Activated CD8-positive, alpha-beta memory T cell treated with anti-CD3 and anti-CD28 coated beads for 48 hours (primary cell): Measurements from ENCODE around the gene BABAM2.

ENCODE experiments used
- DNase-seq, 3 experiments: peaks; one replicate each; pipeline ENCODE4 v3.0.0-alpha.2; 2020; ENCODE audit warnings: low read depth in 2 of 3, low spot score in 2 of 3

Gene BABAM2

DNA sequence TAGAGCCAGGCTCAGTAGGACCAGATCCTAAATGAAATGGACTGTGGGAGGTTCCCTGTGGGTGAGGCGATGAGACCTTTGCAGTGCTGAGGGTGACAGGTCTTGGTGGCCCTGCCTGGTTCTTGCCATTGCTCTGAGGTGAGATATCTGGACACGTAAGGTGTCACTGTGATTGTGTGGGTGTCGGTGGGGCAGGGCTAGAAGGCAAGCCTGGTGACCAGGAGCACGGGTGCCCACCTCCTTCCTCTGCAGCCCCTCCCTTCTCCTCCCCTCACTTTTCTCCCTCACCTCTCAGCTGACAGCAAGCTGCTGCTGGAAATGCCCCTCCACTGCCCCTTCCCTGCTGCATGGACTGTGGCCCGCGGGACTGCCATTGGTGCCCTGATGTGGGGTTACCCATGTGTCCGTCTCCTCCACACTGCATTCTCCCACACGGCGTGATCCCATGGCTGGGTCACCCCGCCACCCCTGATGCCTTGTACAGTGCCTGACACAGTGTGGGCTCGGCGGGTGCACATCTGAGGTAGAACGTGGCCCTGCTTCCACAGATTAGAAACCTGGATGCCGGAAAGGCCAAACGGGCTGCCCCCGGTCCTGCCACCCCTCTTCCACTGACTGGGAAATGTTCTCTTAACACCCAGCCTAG, 446.6 kb downstream of the BABAM2 start:
- DNase-seq, result no peak

DNA sequence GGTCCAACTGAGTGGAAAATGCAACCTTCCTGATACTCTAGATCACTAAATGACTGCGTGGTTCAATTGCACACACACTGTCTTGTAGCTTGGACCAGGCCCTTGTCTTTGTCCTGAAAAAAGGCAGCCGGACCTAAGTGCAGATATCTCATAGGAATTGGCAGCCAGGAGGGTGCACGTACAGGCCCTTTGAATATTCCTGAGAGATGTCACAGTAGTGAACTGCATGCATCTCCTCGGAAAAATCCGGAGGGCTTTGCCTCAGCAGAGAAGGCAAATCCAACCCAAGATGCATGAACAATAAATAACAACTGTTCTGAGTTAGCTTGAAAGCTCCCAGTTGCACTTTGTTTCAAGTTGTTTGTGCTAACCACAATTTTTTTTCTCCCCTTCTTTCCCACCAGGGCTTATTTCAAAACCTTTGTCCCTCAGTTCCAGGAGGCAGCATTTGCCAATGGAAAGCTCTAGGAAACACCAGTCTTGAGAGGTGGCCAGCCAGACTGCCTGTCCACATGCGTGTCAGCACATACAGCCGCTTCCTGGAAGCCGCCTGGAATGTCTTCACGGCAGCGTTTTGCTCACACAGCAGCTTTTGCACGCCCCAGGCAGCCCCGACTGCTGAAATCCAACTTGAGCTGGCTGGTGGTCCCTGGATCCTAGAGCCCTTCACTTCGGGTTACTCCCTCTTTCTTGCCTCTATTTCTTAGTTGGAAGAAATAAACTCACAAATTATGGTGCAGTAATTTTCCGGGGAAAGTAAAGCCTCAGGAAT, 447.7 kb downstream of the BABAM2 start:
- no peak for DNase-seq

DNA sequence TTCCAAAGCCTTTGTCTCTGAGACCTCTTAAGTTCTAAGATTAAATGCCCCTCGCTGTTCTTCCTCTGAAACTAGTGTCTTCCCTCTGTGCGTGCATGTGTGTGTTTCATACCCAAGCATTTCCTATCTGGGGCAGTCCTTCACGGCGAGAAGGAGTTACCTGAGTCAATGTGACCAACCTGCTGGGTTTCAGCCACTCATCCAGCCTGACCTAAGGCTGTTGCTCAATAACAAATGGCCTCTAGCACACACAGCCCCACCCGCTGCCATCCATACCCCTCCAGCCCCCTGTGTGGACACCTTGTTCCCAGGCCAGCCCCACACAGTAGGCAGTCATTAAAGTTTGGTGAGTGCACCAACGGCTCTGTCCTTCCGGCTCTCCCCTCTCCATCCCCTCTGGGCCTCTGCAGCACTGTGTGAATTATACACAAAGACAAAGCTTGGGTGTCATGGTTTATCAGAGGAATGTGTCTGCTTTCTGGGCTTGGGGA, 448.3 kb downstream of the BABAM2 start:
- no peak for DNase-seq

DNA sequence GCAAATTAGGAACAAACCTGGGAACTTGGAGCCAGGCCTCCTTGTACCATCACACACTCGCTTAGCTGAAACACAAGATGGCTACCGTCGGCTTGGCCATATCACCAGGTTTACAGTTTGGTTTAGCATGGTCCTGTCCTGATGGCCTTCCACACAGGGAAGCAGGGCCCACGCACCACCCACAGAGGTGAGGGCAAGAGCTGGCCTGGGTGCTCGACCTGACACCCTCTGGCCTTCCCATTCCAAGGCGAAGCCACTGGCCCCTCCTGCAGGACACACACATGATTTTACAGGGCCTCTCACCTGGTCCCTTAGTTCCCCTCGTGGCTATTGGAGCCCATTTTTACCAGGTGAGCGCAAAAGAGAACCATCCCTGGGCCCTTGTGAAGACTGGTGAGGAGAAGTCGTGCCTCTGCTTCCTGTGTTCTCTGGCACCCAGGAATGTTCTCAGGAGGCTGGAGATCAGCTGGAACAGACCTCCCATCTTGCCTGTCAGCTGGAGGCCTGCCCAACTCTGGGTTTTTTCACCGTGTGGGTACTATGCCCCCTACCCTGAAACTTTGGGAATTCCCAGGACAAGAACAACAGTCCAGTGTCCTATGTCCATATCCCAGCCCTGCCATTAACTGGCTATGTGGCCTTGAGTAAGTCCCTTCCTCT, 449.1 kb downstream of the BABAM2 start:
- no peak for DNase-seq

DNA sequence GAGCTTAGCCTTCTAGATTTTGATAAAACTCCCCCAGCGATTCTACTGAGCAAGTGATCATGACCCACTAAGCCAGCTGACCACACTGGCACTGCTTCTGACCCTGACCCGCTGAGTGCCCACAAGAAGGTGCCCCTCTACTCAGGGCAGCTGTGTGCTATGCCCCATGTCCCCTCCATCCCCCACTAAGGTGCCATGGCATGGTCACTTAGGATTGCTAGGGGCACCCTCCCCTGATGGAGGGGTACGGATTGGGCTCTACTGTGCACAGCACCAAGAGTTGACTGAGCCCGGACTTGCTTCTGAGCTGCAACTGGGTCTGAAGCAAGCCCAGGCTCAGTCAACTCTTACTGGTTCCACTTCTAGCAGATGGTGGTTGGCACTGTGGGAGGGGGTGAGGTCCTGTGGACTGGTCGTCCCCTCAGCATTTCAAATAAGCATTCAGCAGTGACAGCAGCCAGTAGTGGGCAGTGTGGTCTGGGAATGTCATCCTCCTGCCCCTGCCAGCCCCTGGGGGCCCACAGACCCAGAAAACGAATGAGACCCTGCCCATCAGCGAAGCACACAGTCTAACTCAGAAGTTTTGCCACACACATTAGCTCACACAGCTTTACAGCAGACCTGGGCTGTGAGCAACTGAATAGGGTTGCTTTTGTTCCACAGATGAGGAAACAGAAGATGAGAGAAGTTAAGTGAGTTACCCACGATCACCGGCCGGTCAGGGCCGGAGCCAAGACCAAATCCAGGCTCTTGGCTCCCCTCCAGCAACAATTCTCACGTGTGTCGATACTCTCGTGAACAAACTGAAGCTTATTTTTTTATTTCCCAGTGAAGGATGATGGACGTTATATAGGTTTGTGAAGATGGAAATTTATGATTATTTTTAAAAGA, 450.0 kb downstream of the BABAM2 start:
- no peak for DNase-seq

DNA sequence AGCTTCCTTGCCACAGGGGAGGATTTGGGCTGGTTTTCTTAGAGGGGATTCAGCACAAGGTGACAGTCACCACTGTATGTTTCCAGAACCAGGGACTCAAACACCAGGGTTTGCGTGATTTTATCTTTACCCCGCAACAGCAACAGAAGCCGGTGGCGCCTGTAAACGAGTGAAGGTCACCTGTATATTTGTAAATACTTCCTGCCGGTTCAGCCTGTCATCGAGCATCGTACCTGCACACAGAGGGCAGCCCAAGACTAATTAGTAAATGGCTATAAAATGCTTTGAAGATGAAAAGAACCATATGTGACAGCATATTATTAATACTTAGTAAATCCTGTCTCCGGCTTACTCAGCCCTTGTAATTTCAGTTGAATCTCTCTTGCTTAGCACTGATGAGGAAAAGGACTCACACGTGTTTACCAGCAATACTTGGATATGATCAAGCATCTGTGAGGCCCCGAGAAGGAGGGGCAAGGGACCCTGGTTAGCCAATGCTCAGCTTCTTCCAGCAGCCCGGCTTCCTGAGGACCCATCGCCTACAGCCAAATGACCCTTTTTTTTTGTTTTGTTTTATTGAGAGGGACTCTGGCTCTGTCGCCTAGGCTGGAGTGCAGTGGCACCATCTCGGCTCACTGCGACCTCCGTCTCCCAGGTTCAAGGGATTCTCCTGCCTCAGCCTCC, 450.8 kb downstream of the BABAM2 start:
- DNase-seq, result no peak

DNA sequence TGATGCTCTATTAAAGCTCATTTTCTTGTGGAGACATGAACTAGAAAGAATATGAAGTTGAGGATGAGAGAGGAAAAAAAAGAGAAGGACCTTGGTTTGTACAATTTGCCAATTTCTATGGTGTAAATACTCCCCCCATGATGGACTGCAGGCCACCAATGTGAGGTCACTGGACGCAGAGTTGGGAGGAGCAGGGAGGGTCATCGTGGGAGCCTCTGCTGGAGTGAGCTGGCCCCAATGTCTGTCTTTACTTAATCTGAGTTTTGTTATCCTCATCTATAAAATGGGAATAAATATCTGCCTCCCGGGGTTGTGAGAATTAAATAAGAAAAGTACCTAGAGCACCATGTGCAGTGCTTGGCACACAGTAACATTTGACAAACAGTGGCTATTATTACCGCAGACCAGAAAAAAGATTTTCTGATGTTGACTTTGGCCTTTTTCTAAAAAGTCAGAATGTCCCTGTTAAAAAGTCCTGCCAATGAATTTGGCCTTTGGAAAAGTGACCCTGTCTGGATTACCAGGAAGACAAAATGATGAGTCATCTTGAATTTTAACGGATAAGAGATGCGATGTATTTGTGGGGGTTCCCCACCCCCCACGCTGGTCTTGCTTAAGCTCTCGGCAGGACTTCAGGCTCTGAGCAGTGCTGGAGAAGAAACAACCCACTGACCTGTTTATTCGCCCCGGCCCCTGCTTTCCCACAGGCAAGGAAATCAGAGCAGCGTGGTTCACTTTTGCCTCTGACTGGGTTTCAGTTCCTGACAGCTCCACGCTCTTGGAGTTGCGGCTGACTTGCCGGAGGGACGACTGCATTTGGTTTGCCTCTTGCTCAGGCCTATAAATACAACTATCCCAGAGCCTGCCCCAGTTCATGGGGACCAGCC, 451.8 kb downstream of the BABAM2 start:
- DNase-seq, result no peak

DNA sequence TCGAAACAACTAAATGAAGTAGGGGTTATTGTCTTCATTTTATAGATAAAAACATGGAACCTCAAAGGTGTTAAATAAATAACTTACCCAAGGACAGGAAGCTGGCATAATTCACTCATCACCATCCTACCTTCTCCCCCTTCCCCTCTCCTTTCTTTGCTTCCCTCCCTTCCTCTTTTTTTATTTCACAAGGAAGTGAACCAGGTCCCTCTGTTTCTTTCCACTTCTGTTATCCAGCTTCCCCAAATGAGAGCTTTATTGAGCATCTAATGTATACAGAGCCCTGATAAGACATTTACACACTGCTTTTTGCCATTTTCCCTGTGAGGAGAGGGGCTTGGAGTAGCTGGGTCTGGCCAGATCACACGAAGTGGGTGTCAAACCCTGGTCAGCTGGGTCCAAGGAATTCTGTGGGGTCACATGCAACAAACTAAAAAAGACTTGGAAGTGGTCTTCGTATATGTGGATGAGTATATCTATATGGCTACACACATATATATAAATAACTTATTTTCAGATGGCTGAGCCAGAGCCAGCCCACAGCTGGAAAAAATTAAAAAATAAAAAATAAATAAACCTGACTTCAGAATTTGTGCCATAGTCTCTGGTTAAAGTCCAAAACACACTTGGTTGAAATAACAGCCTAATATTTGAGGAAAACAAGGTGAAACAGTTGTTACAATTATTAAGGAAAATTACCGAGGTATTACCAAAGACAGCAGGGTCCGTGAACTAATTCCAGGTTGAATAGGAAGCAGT, 452.8 kb downstream of the BABAM2 start:
- DNase-seq, result no peak

DNA sequence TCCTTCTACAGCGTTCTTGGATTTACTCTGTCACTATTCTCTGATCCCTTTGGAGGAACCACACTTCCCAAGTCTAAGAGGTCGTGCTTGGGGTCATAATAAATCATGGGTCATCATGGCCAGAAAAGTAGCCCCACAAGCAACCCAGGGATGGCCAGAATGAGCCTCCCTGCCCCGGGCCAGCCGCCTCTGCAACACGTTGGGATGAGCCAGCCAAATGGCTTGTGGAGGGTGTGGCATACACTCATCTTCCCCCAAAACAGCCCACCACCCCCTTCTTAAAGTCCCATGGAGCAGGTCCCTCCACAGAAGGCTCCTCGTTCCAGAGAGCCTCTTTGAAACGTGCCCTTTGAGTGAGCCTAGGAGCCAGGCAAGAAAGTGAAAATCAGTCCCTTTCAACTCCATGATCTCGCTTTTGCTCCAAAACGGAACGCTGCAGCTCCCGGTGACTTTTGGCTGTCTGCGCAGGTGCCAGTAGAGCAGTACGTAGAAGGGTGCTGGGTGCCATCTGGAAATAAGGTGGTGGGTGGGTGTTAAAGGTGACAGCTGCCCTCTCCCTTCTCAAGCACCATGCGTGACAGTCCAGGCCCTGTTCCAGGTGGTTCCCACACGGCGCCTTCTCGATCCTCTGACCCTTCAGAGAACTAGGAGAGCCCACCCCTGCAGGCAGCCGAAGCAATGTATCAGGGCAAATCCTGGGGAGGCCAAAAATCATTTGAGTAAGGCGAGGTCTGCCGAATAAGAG, 453.6 kb downstream of the BABAM2 start:
- DNase-seq, result no peak

DNA sequence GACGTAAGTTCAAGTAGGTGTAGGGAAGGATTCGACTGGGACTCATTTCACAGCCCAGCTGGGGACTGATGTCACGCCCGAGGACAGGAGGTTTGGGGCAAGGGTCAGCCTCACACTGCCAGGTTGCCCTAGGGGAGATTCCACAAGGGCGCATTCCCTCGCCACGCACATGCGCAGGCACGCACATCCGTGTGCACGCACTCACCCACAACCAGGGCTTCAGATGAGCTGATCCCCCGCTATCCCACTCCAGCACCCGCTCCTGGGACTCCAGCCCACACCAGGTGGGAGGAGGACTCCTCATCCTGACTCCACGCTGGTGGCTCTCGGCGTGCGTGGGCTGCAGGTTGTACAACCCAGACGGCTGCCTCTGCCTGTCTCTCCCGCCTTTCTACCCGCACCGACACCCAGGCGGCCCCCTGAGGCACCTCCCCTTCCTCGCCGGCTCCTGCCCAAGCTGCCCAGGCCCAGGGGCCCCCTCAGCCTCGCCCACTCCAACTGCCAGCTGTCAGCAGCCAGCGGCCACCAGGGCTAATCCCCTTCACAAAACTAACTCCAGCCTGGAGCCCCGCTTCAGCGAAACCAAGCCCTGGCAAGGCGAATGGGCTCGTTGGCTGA, 454.3 kb downstream of the BABAM2 start:
- no peak for DNase-seq

DNA sequence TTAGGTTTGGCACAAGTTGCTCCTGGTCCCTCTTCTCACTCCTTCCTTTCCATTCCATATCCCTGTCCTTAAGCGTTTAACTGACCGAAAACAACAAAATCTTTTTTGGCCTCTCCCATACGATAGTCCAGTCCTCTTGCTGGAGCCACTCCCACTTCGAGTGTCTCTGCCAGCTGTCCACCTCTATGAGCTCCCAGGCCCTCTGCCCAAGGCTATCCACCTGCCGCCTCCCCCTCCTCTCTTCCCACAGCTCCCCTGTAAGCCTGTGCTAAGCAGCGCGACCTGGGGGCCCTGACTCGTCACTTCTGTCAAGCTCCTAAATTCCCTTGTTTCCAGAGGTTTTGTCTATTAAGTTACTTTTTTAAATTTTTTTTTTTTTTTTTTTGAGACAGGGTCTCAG, 455.1 kb downstream of the BABAM2 start:
- no peak for DNase-seq

DNA sequence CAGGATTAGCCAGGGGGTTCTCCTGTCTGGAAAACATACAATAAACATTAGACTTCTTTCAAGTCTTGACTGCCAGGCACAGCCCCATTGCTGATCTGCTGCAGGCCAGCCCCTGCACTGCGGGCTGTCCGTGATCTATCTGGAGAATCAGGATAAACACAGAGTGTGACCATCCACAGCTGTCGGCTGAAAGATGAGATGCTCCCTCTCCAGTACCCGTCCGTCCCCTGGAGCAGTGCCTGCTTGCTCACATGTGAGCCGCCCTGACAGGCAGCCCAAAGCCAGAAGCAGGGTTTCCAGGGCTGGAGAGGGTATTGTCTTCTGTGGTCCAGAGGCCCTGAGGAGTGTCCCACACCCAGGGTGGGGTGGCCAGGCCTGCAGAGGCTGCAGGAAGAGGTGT, 456.1 kb downstream of the BABAM2 start:
- no peak for DNase-seq

DNA sequence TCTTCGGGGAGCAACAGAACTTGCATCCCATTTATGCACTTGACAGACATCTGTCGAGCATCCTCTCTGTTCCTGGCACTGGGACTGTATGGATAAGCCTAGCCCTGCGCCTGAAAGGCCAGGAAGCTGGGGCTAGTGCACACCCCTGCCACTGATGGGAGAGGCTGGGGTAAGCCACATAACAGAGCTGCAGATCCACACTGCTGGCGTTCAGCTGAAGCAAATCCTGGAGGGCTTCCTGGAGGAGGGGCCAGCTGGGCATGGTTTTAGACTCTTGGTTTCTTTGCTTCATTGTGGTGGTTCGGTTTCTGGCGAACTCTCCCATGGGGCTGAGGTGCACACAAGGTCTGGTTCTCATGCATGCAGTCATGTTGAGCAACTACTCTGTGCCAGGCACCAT, 456.7 kb downstream of the BABAM2 start:
- no peak for DNase-seq

DNA sequence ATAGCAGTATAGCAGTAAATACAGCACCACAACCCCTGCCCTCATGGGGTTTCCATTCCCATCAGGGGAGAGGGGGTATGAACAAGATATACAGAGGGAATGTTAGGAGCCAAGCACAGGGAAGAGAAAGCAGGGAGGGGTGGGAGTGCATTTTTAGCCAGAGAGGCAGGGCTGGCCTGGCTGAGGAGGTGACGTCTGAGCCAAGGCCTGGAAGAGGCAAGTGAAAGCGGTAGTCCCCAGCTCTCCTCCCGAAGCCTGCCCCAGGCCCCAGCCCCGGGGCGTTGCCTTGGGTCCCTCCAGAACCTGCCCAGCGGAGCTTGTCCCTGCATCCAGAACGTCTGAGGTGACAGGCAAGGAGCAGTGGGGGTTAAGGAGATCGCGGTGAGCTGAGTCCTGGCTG, 457.1 kb downstream of the BABAM2 start:
- no peak for DNase-seq

DNA sequence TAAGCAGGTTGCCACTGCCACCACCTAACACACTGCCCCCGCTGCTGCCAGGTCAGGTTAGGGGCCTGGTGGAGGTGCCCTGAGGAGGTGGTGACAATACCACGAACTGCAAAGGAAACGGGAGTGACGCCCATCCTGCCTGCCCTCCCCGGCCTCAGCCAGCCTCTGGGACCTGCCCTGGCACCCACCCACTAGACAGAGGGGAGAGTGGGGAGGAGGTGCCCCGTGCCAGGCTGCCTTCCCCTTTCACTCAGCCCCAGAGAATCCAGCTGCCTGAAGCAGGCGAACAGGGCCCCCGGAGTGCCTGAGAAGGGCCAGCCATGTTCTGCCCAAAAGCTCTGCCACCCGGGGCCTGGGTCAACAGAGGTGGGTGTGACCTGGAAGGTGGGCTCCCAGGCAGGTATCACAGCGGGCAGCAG, 457.6 kb downstream of the BABAM2 start:
- DNase-seq, result no peak

DNA sequence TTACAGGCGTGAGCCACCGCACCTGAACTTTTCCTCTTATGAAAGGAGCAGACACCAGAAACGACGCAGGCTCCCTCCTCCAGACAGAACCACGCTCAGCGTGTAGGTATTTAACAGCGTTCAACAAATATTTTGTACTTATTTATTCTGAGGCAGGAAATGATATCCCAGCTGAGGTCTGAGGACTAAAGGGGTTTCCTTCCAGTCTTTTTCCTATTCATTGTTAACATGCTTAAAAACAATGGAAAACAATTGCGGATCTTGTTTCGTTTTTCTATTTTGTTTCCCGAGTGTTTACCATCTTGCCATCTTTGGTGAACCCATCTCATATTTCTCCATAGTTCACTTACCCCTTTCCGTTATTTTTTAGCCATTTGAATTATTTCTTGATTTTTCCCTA, 458.4 kb downstream of the BABAM2 start:
- no peak for DNase-seq

DNA sequence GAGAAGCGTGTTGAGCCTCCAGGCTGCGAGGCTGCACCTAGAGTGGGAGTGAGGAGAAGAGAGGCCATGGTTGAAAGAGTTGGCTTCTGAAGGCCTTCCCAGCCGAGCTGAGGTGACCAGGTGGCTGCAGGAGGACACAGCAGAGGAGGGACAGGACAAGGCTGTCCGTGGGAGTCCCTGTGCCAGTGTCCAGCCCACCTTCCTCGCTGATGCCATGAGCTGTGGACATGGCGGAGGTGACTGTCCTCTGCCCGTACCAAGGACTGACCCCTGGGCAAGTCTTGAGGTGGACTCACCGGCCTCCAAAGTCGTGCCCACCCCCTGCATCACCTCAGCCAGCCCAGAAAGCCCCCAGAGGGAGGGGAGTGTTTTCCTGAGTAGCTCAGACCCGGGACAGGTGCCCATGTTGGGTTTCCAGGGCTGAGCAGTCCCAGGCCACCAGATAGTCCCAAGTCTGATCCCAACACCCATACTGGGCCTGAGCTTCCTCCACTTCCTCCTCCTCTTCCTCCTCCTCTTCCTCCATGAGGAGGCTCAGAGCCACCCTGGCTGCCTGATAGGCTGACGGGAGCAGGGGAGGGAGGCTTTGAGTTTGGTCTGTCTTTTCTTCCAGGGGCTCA, 459.1 kb downstream of the BABAM2 start:
- DNase-seq, result no peak
